Cardiac fibroblast (primary cell): ENCODE measurements around the gene MRI1.

Source experiments
- DNase-seq, 2 donors: peaks; one replicate each; pipeline versions ENCODE4 v3.0.0 to v3.0.0-alpha.2; 2010; ENCODE audit warnings: low read depth in 2 of 2
- H3K4me3 ChIP-seq, 2 donors: replicated peaks in 1 of 2; 1 replicate in 1 of 2; 2 replicates in 1 of 2; pipeline ENCODE4 v1.5.1; 2011; ENCODE audit warnings: low read depth in 2 of 2, low read length in 2 of 2, mild to moderate bottlenecking in 2 of 2, moderate library complexity in 1 of 2
- TF ChIP-seq, protein P1 (sequence below): IDR thresholded peaks from one replicate; pipeline ENCODE4 v1.5.1; 2011; ENCODE audit warnings: low read depth, mild to moderate bottlenecking, low read length, inconsistent platforms

Gene MRI1

GRCh38 chr19:13756210-13756609 is 8.1 kb upstream of the MRI1 start:
- DNase-seq, result no peak
- no peak overlapping the region for H3K4me3 ChIP-seq

GRCh38 chr19:13757805-13758772 is 6.2 kb upstream of the MRI1 start:
- TF ChIP-seq, protein P1, sequence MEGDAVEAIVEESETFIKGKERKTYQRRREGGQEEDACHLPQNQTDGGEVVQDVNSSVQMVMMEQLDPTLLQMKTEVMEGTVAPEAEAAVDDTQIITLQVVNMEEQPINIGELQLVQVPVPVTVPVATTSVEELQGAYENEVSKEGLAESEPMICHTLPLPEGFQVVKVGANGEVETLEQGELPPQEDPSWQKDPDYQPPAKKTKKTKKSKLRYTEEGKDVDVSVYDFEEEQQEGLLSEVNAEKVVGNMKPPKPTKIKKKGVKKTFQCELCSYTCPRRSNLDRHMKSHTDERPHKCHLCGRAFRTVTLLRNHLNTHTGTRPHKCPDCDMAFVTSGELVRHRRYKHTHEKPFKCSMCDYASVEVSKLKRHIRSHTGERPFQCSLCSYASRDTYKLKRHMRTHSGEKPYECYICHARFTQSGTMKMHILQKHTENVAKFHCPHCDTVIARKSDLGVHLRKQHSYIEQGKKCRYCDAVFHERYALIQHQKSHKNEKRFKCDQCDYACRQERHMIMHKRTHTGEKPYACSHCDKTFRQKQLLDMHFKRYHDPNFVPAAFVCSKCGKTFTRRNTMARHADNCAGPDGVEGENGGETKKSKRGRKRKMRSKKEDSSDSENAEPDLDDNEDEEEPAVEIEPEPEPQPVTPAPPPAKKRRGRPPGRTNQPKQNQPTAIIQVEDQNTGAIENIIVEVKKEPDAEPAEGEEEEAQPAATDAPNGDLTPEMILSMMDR, result no peak
- no peak for DNase-seq
- no peak overlapping the region for H3K4me3 ChIP-seq

More at GRCh38 chr19:13756210-13756609, 8.1 kb upstream of the MRI1 start:
- TF ChIP-seq, protein P1, result no peak

DNA sequence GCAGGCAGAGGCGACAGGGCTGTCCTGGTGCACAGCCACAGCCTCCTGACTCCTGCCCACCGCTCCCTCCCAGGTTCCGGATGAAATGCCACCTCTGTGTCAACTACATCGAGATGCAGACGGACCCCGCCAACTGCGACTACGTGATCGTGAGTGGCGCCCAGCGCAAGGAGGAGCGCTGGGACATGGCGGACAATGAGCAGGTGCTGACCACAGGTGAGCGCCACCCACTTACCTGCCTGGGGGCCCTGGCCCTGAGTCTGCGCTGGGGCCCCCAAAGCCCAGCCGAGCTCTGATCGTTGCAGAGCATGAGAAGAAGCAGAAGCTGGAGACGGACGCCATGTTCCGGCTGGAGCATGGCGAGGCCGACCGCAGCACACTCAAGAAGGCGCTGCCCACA is 5.5 kb upstream of the MRI1 start:
- DNase-seq, result no peak
- H3K4me3 ChIP-seq, result no peak overlapping the region

GRCh38 chr19:13761423-13761822 is 2.9 kb upstream of the MRI1 start:
- TF ChIP-seq, protein P1, result no peak
- H3K4me3 ChIP-seq, result no peak overlapping the region
- DNase-seq, result no peak

More for the DNA sequence above, 5.5 kb upstream of the MRI1 start:
- TF ChIP-seq, protein P1, result no peak

DNA sequence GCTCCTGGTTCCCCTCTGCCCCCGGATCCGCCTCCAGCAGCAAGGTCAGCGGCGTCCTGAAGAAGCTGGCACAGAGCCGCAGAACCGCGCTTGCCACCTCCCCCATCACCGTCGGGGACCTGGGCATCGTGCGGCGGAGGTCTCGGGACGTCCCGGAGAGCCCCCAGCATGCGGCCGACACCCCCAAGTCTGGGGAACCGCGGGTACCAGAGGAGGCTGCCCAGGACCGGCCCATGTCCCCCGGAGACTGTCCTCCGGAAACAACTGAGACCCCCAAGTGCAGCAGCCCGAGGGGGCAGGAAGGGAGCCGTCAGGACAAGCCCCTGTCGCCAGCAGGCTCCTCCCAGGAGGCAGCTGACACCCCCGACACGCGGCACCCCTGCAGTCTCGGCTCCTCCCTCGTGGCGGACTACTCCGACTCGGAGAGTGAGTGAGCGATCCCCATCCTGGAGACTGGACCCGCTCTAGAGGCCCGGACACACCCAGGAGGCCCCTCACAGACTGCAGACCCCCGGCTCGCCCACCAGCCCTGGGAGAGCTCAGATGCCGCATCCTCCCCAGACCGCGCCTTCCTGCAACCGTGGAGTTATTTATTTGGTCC is 1.6 kb upstream of the MRI1 start:
- DNase-seq, result no peak
- H3K4me3 ChIP-seq, result no peak overlapping the region
- TF ChIP-seq, protein P1, result no peak

DNA sequence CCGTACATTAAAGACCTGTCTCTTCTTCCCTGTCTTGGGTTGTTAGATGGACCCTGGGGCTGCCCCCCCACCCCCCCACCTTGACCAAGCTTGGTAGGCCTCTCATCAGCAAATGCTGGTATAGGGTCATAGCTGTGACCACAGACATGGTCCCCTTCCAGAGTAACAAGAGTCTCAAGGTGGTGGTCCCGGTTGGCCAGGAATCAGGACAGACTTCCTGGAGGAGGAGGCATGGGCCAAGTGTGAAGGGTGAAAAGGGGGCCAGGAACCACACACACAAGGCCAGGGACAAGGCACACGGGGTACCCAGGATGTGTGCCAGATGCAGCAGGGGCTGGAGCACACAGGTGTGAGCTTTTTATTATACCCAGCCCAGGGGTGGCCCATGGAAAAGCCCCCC is 1.1 kb upstream of the MRI1 start:
- no peak for DNase-seq
- TF ChIP-seq, protein P1, result no peak
- no peak overlapping the region for H3K4me3 ChIP-seq
